Activated T-helper 17 cell treated with anti-CD3 and anti-CD28 coated beads, Interleukin-2, amount 50 U/mL, for 72 hours (primary cell): ENCODE data around the gene USP48. TPM values are rescaled to one million over a fixed set of nuclear protein-coding genes. Genes with fewer than 3 reads are reported as not detected.

Experiments
- ATAC-seq: fragments of 150-1000 bp; cut with Tn5 transposase; replicated peaks from 2 replicates; pipeline ENCODE4 v1.10.0; 2021; ENCODE audit warnings: mild to moderate bottlenecking, moderate library complexity
- H3K27ac Mint-ChIP-seq: one replicate; pipeline ENCODE4 v1.8.0; 2022; ENCODE audit warnings: mixed read lengths
- H3K27me3 Mint-ChIP-seq: one replicate; pipeline ENCODE4 v1.8.0; 2022; ENCODE audit warnings: mixed read lengths
- H3K36me3 Mint-ChIP-seq: one replicate; pipeline ENCODE4 v1.8.0; 2022; ENCODE audit warnings: low read depth, mild to moderate bottlenecking, mixed read lengths
- H3K4me1 Mint-ChIP-seq: one replicate; pipeline ENCODE4 v1.8.0; 2022; ENCODE audit warnings: mixed read lengths
- H3K4me3 Mint-ChIP-seq: one replicate; pipeline ENCODE4 v1.8.0; 2022; ENCODE audit warnings: mild to moderate bottlenecking, mixed read lengths
- H3K9me3 Mint-ChIP-seq: one replicate; pipeline ENCODE4 v1.8.0; 2022; ENCODE audit warnings: mixed read lengths
- total RNA-seq, 2 donors: library from RNA; stranded (reverse); gene quantifications; one replicate each; pipeline ENCODE4 v1.2.3, GENCODE V29; 2022

The USP48 gene
- total RNA-seq, 2 donors from 2014 or later, result 107 to 209 TPM

DNA sequence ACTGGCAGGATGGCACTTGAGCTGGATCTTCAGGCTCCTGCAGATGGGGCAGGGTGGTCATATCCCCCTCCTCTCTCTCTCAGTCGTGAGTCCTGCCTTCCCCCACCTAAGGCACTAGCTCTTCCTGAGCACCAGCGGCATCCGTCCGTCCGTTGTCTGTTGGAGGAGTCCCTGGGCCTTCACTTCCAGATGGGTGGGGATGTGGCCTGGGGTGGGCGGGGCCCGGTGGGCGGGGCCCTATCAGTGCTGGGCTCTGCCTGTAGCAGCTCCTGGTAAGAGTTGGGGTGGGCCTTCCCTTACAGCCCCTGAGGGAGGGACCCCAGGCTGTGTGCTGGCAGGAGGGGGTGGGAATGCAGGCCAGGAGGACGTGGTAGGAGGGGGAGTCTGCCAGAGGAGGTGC, 39.4 kb upstream of the USP48 start:
- Mint-ChIP-seq H3K27me3 (no peaks in the 10 kb centered on the region), H3K9me3 (no peaks in the 10 kb centered on the region), H3K36me3 (no peaks in the 10 kb centered on the region), H3K4me1 (peaks cover 3% of the 10 kb centered on the region), H3K27ac (no peak overlapping the region), H3K4me3 (no peak overlapping the region)
- no peak for ATAC-seq

DNA sequence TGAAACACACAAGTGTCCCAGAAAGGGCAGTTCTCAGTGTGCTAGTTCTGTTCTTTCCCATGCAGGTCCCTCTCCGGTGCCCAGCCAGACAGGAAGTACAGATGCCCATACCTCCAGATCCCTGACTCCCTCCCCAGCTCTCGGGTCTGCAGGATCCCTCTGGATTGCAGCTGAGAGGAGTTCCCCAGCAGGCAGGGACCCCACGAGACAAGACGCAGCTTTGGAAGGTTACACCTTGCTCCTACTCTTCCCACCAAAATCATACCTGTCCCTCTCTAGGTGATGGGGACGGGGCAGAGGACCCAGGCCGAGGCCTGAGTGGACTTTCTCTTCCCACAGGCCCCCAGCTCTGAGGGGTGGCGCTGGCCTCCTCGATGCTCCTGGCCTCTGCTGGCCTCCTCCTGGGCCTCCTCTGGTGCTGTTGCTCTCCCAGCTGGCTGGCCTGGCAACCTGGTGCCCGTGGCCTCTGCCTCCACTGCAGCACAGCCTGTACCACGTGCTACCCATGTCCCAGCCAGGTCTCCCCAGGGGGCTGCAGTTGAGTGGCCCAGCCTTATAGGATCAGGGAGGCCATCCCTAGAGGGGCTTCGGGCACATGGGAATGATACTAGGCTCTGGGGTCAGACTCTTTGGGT, 38.6 kb upstream of the USP48 start:
- Mint-ChIP-seq H3K36me3 (no peaks in the 10 kb centered on the region), H3K27ac (no peak overlapping the region), H3K4me1 (peaks cover 3% of the 10 kb centered on the region), H3K4me3 (no peak overlapping the region), H3K27me3 (no peaks in the 10 kb centered on the region), H3K9me3 (no peaks in the 10 kb centered on the region)
- ATAC-seq, result no peak

DNA sequence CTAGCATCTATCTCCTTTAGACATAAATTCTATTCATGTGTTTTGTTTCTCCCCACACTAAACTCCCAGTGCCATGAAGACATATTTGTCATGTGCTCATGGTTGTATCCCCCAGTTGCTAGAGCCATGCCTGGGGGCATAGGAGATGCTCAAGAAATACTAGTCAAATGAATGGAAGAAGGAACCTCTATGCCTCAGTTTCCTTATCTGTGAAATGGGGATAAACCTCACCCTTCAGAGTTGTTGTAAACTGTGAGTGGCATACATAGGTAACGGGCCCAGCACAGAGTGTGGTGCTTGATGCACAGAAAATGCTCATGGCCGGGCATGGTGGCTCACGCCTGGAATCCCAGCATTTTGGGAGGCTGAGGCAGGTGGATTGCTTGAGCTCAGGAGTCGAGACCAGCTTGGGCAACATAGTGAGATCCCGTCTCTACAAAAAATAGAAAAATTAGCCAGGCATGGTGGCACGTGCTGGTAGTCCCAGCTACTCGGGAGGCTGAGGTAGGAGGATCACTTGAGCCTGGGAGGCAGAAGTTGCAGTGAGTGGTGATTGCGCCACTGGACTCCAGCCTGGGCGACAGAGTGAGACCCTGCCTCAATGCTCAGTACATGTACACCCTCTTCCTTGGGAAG, 37.8 kb upstream of the USP48 start:
- no peak for ATAC-seq
- no peaks in the 10 kb centered on the region for H3K9me3 Mint-ChIP-seq
- H3K27me3 Mint-ChIP-seq, result no peaks in the 10 kb centered on the region
- H3K36me3 Mint-ChIP-seq, result no peaks in the 10 kb centered on the region
- no peak overlapping the region for H3K27ac Mint-ChIP-seq
- peaks cover 3% of the 10 kb centered on the region for H3K4me1 Mint-ChIP-seq
- H3K4me3 Mint-ChIP-seq, result no peak overlapping the region

DNA sequence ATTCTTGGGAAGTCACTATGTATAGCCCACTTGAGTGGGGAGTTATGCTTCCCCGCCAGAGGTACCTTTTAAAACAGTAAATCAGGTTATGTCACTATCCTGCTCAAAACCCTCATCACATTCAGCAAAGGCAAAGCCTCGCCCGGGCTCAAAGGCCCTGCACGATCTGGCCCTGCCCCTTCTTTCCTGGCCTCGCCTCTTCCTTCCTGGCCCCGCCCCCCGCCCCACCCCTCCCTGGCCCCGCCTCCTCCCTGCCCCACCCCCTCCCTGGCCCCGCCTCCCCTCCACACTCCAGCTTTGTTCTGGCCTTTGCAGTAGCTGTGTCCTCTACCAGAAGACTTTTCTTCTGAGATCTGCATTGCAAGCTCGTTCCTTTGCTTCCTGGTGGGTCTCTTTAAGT, 35.7 kb upstream of the USP48 start:
- H3K4me3 Mint-ChIP-seq, result no peak overlapping the region
- H3K36me3 Mint-ChIP-seq, result no peaks in the 10 kb centered on the region
- H3K9me3 Mint-ChIP-seq, result no peaks in the 10 kb centered on the region
- no peak overlapping the region for H3K27ac Mint-ChIP-seq
- peaks cover 5% of the 10 kb centered on the region for H3K27me3 Mint-ChIP-seq
- H3K4me1 Mint-ChIP-seq, result peaks cover 9% of the 10 kb centered on the region
- peak; percentile 60 for ATAC-seq

DNA sequence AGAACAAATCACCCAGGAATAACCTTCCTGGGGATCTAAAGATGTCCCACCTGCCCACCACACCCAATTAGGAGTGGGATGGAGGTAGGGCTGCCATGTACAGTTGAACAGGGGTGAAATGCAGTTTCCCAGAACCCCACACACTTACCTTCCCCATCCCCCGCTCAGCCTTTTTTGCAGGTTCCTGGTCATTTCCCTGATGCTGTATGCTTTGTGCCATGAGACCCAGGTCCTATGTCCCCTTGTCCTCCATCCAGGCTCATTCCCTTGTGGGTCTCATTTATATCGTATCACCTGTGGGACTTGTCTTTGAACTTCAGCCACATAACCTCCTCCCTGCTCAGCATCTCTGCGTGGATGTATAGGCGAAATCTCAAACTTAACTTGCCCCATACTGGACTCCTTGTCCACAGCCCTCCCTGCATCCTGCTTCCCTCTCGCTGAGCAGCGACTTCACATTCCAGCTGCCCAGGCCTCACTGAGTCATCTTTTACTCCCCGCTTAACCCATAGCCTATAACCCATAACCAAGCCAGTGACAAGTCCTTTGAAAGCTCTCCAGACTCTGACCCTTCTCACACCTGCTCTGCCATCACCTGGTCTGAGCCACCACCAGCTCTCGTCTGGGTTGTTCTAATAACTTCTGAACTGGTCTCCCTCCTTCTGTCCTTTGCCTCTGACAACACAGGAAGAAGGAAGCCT, 33.8 kb upstream of the USP48 start:
- Mint-ChIP-seq H3K36me3 (no peaks in the 10 kb centered on the region), H3K4me3 (no peak overlapping the region), H3K27me3 (peaks cover 9% of the 10 kb centered on the region), H3K4me1 (peaks cover 9% of the 10 kb centered on the region), H3K27ac (no peak overlapping the region), H3K9me3 (no peaks in the 10 kb centered on the region)
- no peak for ATAC-seq

DNA sequence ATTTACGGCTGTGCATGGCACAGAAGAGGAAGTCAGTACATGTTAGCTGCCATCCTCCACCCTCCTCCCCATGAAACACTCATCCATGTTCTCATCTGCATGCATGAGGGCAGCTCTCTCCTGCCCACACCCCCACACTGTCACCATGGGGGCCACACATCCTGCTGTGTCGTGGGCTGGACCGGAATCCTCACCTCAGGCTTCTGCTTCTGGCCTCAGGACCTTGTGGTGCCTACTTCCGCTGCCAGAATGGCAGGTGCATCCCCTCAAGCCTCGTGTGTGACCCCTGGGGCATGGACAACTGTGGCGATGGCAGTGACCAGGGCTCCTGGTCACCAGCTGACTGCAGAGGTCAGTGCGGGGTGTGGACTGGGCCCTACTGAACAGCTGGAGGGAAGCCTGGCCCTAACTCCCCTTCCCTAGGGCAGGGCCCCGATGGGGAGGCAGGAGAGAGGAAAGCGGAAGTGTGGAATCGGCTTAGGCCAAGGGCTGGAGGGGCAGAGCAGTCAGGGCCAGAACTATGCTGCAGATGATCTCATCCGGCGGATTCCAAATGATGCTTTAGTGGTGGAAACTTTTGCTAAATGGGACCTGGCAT, 32.9 kb upstream of the USP48 start:
- Mint-ChIP-seq H3K4me1 (peaks cover 9% of the 10 kb centered on the region), H3K27ac (no peak overlapping the region), H3K4me3 (no peak overlapping the region), H3K27me3 (peaks cover 9% of the 10 kb centered on the region), H3K36me3 (no peaks in the 10 kb centered on the region), H3K9me3 (no peaks in the 10 kb centered on the region)
- ATAC-seq, result no peak

DNA sequence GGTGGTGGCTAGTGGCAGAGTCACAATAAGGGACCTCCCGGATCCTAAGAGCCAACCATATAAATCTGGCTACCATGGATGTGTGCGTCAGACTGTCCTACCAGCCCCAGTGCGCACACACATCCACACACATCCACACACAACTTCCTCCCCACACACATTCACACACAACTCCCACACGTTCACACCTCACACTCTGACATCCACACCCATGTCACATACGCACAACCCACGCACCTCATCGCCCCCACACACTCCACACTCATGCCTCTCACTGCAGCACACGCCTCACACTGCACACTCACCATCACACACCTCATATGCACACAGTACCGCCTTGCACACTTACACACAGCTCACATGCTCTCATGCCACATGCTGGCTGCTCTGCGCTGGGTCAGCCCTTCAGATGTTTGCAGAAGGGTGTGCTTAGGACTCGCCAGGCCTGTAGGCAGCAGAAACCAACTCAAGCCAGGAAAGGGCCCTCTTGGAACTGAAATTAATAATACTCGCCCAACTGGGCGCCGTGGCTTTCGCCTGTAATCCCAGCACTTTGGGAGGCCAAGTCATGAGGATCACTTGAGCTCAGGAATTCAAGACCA, 32.1 kb upstream of the USP48 start:
- Mint-ChIP-seq H3K27ac (no peak overlapping the region), H3K9me3 (no peaks in the 10 kb centered on the region), H3K4me3 (peak overlapping the region; percentile 23), H3K27me3 (peaks cover 9% of the 10 kb centered on the region), H3K36me3 (no peaks in the 10 kb centered on the region), H3K4me1 (peaks cover 9% of the 10 kb centered on the region)
- ATAC-seq, result no peak

DNA sequence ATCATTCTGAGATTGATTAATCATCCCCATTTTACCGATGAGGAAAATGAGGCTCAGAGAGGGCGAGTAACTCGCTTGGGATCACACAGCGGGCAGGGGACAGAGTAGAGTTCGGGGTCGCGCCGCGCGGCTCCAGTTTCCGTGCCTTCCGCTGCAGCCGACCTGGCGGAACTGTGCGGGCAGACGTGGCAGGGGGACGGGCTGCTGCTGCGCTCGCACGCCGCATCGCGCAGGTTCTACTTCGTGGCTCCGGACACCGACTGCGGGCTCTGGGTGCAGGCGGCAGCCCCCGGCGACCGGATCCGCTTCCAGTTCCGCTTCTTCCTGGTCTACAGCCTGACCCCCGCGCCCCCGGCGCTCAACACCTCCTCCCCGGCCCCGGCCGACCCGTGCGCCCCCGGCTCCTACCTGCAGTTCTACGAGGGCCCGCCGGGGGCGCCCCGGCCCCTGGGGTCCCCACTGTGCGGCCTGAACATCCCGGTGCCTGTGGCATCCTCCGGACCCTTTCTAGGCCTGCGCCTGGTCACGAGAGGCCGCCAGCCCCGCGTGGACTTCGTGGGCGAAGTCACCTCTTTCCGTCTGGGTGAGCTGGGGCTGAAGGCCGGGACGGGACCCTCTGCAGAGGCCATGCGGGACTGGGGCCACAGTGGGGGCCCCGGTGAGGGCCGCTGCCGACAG, 31.4 kb upstream of the USP48 start:
- H3K4me3 Mint-ChIP-seq, result peak overlapping the region; percentile 23
- no peaks in the 10 kb centered on the region for H3K9me3 Mint-ChIP-seq
- ATAC-seq, result peak; percentile 70
- no peaks in the 10 kb centered on the region for H3K36me3 Mint-ChIP-seq
- no peak overlapping the region for H3K27ac Mint-ChIP-seq
- peaks cover 9% of the 10 kb centered on the region for H3K27me3 Mint-ChIP-seq
- H3K4me1 Mint-ChIP-seq, result peaks cover 9% of the 10 kb centered on the region

DNA sequence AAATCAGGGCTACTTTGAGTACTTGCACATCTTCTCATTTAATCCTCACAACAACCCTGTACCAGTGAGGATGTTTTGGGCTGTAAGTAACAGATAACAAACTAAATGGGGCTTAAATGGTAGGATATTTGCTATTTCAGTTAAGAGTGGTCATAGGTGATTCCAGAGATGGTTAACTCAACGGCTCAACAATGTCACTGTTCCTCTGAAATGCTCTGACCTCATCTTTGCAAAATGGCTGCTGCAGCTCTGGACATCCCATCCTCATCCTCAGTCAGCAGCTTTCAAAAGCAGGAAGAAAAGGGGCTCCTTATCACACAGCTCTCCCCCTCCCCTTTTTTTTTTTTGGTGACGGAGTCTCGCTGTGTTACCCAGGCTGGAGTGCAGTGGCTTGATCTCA, 30.6 kb upstream of the USP48 start:
- Mint-ChIP-seq H3K9me3 (no peaks in the 10 kb centered on the region), H3K4me3 (no peak overlapping the region), H3K27me3 (peaks cover 9% of the 10 kb centered on the region), H3K27ac (no peak overlapping the region), H3K36me3 (no peaks in the 10 kb centered on the region), H3K4me1 (peaks cover 7% of the 10 kb centered on the region)
- no peak for ATAC-seq

DNA sequence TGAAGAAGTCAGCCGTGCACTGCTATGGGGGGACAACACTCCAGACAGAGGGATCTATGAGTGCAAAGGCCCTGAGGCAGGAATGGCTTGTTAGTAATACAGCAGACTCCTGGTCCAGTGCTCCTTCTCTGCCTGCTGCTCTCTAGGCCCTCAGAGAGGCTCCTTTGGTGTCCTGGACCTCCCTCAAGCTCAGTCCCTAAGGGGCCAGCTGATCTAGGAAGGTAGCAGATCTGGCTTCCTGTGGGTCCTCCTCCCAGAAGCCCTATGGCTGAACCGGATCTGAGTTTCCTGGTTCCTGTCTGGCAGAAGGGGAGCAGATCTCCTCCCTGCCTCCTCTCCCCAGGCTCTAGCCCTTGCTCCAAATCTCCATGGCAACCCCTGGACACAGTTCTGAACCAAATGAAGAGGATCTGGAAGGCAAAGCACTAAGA, 28.9 kb upstream of the USP48 start, which contains the start of gene LDLRAD2:
TSS of gene LDLRAD2 (plus strand) at position 391 of the 431 bp plus-strand sequence. CDS start 187 bp downstream, outside the sequence.
- Mint-ChIP-seq H3K36me3 (no peaks in the 10 kb centered on the region), H3K9me3 (no peaks in the 10 kb centered on the region), H3K27ac (no peak within 1 kb of the TSS), H3K27me3 (peaks cover 9% of the 10 kb centered on the region), H3K4me3 (no peak within 1 kb of the TSS), H3K4me1 (peaks cover 5% of the 10 kb centered on the region)
- no peak for ATAC-seq

DNA sequence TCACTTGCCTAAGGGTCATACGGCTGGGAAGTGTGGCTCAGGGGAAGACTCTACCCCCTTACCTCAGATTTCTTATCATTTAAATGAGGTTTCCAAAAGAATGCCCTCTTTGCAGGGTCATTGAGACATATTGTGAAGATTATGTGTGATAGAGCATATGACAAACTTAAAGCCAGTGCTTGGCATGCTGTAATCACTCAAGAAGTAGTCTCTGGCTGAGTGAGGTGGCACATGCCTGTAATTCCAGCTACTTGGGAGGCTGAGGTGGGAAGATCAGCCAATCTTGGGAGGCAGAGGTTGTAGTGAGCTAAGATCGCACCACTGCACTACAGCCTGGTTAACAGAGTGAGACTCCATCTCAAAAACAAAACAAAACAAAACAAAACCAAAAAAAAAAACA, 21.6 kb upstream of the USP48 start:
- Mint-ChIP-seq H3K4me1 (no peaks in the 10 kb centered on the region), H3K9me3 (no peaks in the 10 kb centered on the region), H3K27me3 (peaks cover 3% of the 10 kb centered on the region), H3K36me3 (no peaks in the 10 kb centered on the region), H3K4me3 (no peak overlapping the region), H3K27ac (no peak overlapping the region)
- ATAC-seq, result no peak

DNA sequence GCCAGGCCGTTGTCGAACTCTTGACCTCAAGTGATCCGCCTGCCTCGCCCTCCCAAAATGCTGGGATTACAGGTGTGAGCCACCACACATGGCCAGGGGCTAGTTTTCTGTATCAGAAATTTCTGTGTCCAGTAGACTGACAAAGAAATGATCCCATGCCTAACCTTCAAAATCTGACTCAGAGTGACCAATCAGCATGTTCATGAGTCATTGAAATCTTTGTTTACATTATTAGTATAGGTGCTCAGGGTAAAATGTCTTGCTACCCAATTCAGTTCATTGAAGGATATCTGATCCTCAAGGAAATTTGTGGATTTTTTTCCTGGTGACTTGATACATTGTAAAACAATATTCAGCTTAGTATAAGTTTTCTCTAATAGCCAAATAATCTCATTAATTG, 18.2 kb upstream of the USP48 start:
- H3K36me3 Mint-ChIP-seq, result no peaks in the 10 kb centered on the region
- no peak for ATAC-seq
- H3K4me3 Mint-ChIP-seq, result no peak overlapping the region
- no peaks in the 10 kb centered on the region for H3K9me3 Mint-ChIP-seq
- H3K4me1 Mint-ChIP-seq, result no peaks in the 10 kb centered on the region
- H3K27me3 Mint-ChIP-seq, result peaks cover 3% of the 10 kb centered on the region
- H3K27ac Mint-ChIP-seq, result no peak overlapping the region

DNA sequence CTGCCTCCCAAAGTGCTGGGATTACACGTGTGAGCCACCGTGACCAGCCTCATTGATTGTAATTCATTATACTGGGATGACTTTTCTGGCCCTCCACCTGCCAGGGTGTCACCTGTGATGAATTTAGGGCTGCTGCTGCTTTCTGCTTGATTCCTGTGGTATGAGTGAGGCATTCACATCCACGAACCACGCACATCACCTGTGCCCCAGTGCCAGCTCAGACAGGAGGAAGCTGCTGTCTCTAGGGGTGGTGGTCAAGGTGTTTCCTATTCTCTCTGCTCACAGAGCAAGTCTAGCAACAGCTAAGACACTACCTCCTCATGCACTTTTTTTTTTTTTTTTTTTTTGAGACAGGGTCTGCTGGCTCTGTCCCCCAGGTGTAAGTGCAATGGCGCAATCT, 16.8 kb upstream of the USP48 start:
- Mint-ChIP-seq H3K9me3 (no peaks in the 10 kb centered on the region), H3K27ac (no peak overlapping the region), H3K4me1 (no peaks in the 10 kb centered on the region), H3K36me3 (no peaks in the 10 kb centered on the region), H3K4me3 (no peak overlapping the region), H3K27me3 (peaks cover 3% of the 10 kb centered on the region)
- ATAC-seq, result no peak

DNA sequence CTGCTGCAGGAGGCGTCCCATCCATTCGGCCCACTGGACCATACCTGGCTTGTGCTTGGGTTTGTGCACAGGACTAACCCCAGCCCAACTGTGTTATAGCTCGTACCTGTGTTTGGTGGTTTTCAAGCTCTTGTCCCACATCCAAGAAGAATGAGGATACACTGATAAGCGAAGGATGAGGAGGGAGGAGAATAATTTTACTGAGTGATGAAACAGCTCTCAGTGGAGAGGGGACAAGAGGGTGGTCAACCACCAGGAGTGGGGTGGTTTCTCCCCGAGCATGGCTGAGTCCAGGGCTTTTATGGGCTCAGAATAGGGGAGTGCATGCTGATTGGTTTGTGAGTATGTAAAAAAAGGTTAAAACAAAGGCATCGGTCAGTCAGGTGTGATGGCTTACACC, 12.1 kb upstream of the USP48 start:
- H3K9me3 Mint-ChIP-seq, result no peaks in the 10 kb centered on the region

More for the DNA sequence above, 12.1 kb upstream of the USP48 start:
- no peak overlapping the region for H3K27ac Mint-ChIP-seq
- no peak overlapping the region for H3K4me3 Mint-ChIP-seq
- no peaks in the 10 kb centered on the region for H3K36me3 Mint-ChIP-seq
- H3K27me3 Mint-ChIP-seq, result no peaks in the 10 kb centered on the region
- H3K4me1 Mint-ChIP-seq, result no peaks in the 10 kb centered on the region
- ATAC-seq, result no peak
